Suprapubic skin (tissue), 4 donors: ENCODE data around the gene ABCC8. TPM values are rescaled to one million over a fixed set of nuclear protein-coding genes. Genes with fewer than 3 reads are reported as not detected.
A peak's percentile ranks its signal among the peaks of the same experiment; 100 is the strongest.

Experiments used
- DNase-seq, 2 donors: peaks; one replicate each; pipeline ENCODE4 v3.0.0-alpha.2; 2019; ENCODE audit warnings: low spot score in 2 of 2
- H3K27ac ChIP-seq: fragments of 200-600 bp; sonication (generic); one replicate; pipeline ENCODE4 v1.5.1; 2019
- H3K27me3 ChIP-seq: fragments of 200-600 bp; sonication (generic); one replicate; pipeline ENCODE4 v1.5.1; 2019
- H3K36me3 ChIP-seq: fragments of 200-600 bp; sonication (generic); one replicate; pipeline ENCODE4 v1.5.1; 2019
- H3K4me1 ChIP-seq: fragments of 200-600 bp; sonication (generic); one replicate; pipeline ENCODE4 v1.5.1; 2019
- H3K4me3 ChIP-seq: fragments of 200-600 bp; sonication (generic); one replicate; pipeline ENCODE4 v1.5.1; 2019; ENCODE audit warnings: mild to moderate bottlenecking
- H3K9me3 ChIP-seq: fragments of 200-600 bp; sonication (generic); one replicate; pipeline ENCODE4 v1.5.1; 2019
- CTCF ChIP-seq, 2 donors: fragments of 200-600 bp in 1 of 2; fragments of 450-650 bp in 1 of 2; sonication (generic) in 1 of 2; IDR thresholded peaks; one replicate each; pipeline ENCODE4 v1.5.1; 2016 to 2019; ENCODE audit warnings: antibody characterized with exemption in 2 of 2, mild to moderate bottlenecking in 1 of 2, moderate library complexity in 1 of 2
- EP300 ChIP-seq: sonication (generic); formaldehyde crosslinking; IDR thresholded peaks from one replicate; pipeline ENCODE4 v1.6.1; 2017; ENCODE audit warnings: antibody characterized with exemption
- POLR2A ChIP-seq, 2 donors: fragments of 450-650 bp; IDR thresholded peaks; one replicate each; pipeline ENCODE4 v1.6.1; 2017; ENCODE audit warnings: antibody characterized with exemption in 2 of 2, mild to moderate bottlenecking in 2 of 2, moderate library complexity in 2 of 2
- POLR2AphosphoS5 ChIP-seq, 3 donors: sonication (generic); formaldehyde crosslinking; IDR thresholded peaks; one replicate each; pipeline ENCODE4 v1.6.1; 2017; ENCODE audit warnings: antibody characterized with exemption in 3 of 3
- WGBS: methylation state at CpG from one replicate; pipeline ENCODE4 v1.1.5; 2018; 5-methylcytosine and 5-hydroxymethylcytosine counted together
- total RNA-seq, 4 donors: library from RNA; depleted of rRNA; stranded (reverse); fragments of >200 nt; gene quantifications; one replicate each; pipeline ENCODE4 v1.1.0, GENCODE V29; 2016

The ABCC8 gene
- total RNA-seq, 4 donors from 2014 or later, result 0.42 TPM; not detected in 3

- Histone ChIP-seq H3K4me1 (peaks cover 14% of the 10 kb centered on the region), H3K27me3 (peaks cover 16% of the 10 kb centered on the region), H3K27ac (no peak overlapping the region), H3K9me3 (no peaks in the 10 kb centered on the region), H3K36me3 (no peaks in the 10 kb centered on the region), H3K4me3 (peak overlapping the region; percentile 55)
- 21% methylated on average over 9 of the region's 55 CpGs for WGBS
- DNase-seq, result peak in 1 of 2 donors; percentile 85
- no peak for TF ChIP-seq POLR2A (IDR thresholded peaks at IDR 0.05)
- no peak for TF ChIP-seq EP300
- TF ChIP-seq CTCF (IDR thresholded peaks at IDR 0.05), result peak in 1 of 2 donors; percentile 86
- no peak for TF ChIP-seq POLR2AphosphoS5 (IDR thresholded peaks at IDR 0.05)
Observed at GRCh38 chr11:17389211-17389956, 87.3 kb downstream of the ABCC8 start.

DNA sequence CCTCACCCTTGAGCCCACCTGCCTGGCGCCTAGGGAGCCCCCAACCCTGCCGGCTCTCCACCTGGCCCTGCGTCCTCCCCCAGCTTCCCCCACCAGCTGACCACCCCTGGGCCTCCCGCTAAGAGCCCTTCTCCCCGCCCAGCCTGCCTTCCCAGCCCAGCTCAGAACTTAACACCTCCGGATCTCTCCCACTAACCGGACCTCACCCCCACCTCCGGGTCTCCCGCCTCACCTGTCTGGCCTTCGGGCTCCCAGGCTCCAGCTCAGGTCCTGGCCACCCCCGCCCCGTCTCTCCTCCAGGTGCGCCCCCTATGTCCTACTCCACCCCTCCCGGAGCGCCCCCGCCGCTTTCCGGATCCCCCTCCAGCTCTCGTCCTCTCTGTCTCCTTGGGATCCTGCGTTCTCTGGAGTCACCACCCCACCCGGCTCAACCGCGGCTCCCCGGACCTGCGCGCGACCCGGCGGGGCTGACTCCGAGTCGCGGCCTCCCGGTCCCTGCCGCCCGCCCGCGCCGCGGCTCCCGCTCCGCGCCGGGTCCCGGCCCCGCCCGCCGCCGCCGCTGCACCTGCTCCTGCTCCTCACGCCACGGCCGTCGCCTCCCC is 87.9 kb downstream of the ABCC8 start, which contains the start of gene KCNJ11:
Gene KCNJ11, minus strand, starts transcription at position 51 of the 602 bp plus-strand sequence. CDS start 568 bp downstream, outside the sequence.
- DNase-seq, result no peak
- no peaks in the 10 kb centered on the region for H3K36me3 ChIP-seq
- no peak for TF ChIP-seq POLR2AphosphoS5 (IDR thresholded peaks at IDR 0.05)
- TF ChIP-seq EP300, result no peak
- TF ChIP-seq POLR2A (IDR thresholded peaks at IDR 0.05), result no peak
- no peak for TF ChIP-seq CTCF (IDR thresholded peaks at IDR 0.05)
- no peaks in the 10 kb centered on the region for H3K9me3 ChIP-seq
- peaks cover 14% of the 10 kb centered on the region for H3K4me1 ChIP-seq
- WGBS, result 9% methylated on average over 20 of the region's 53 CpGs
- H3K27me3 ChIP-seq, result peaks cover 16% of the 10 kb centered on the region
- no peak within 1 kb of the TSS for H3K27ac ChIP-seq
- peak within 1 kb of the TSS; percentile 55 for H3K4me3 ChIP-seq

DNA sequence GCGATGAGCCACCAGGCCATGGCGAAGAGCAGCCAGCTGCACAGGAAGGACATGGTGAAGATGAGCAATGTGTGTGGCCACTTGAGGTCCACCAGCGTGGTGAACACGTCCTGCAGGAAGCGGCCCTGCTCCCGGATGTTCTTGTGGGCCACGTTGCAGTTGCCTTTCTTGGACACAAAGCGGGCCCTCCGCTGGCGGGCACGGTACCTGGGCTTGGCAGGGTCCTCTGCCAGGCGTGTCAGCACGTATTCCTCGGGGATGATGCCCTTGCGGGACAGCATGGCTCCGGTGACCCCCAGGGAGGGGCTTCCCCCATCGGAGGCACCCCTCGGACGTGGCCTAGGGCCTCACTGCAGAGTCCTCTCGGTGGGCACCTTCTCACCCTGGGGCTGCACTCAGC is 88.8 kb downstream of the ABCC8 start:
- Histone ChIP-seq H3K4me3 (no peak overlapping the region), H3K27me3 (peaks cover 16% of the 10 kb centered on the region), H3K36me3 (no peaks in the 10 kb centered on the region), H3K4me1 (peaks cover 14% of the 10 kb centered on the region), H3K27ac (no peak overlapping the region), H3K9me3 (no peaks in the 10 kb centered on the region)
- 96% methylated on average over 3 of the region's 20 CpGs for WGBS
- no peak for DNase-seq
- no peak for TF ChIP-seq POLR2AphosphoS5 (IDR thresholded peaks at IDR 0.05)
- TF ChIP-seq CTCF (IDR thresholded peaks at IDR 0.05), result no peak
- no peak for TF ChIP-seq POLR2A (IDR thresholded peaks at IDR 0.05)
- TF ChIP-seq EP300, result no peak

DNA sequence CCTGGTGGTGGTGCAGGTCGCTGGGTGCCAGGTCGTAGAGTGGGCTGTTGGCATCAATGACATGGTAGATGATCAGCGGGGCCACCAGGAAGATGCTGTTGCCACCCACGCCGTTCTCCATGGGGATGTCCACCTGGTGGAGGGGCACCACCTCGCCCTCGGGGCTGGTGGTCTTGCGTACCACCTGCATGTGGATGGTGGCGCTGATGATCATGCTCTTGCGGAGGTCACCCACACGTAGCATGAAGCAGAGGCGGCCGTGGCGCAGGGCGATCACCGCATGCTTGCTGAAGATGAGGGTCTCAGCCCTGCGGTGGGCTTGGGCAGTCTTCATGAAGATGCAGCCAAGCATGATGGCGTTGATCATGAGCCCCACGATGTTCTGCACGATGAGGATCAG is 89.4 kb downstream of the ABCC8 start:
- no peak overlapping the region for H3K27ac ChIP-seq
- TF ChIP-seq POLR2AphosphoS5 (IDR thresholded peaks at IDR 0.05) (no peak), POLR2A (IDR thresholded peaks at IDR 0.05) (no peak), CTCF (IDR thresholded peaks at IDR 0.05) (no peak), EP300 (no peak)
- H3K9me3 ChIP-seq, result no peaks in the 10 kb centered on the region
- 92% methylated on average over 15 of the region's 20 CpGs for WGBS
- H3K27me3 ChIP-seq, result peaks cover 16% of the 10 kb centered on the region
- H3K36me3 ChIP-seq, result no peaks in the 10 kb centered on the region
- no peak for DNase-seq
- H3K4me3 ChIP-seq, result no peak overlapping the region
- H3K4me1 ChIP-seq, result peaks cover 14% of the 10 kb centered on the region
